HG02571 (cell line): ENCODE data around the gene BRIX1.
"Not testable (repeated sequence)": the region's sequence is repeated elsewhere in the genome, so short reads cannot be mapped to it uniquely, and the experiment has no call there.

ENCODE experiments used
- ATAC-seq: cut with Tn5 transposase; IDR thresholded peaks from one replicate; pipeline ENCODE4 v1.9.1; 2021; ENCODE audit warnings: mild to moderate bottlenecking, moderate library complexity; ENCODE audit not compliant: unreplicated experiment

Gene BRIX1

GRCh38 chr5:34959323-34959722 is 43.8 kb downstream of the BRIX1 start:
- peak; percentile 88 for ATAC-seq

DNA sequence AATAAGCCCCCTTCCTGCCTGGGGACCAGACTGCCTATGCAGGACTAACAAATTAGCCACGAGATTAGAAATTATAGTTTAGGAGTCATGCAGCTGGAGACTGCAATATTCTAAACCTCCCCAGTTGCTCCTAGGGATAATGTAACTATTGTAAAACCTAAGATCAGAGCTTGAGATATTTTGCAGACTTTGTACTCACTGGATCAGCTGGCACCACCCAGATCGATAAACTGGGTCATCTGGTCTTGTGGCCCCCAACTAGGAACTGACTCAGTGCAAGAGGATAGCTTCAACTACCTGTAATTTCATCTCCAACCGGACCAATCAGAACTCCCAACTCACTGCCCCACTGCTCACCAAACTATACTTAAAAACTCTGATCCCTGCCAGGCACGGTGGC is 52.0 kb downstream of the BRIX1 start:
- ATAC-seq, result no peak

- no peak for ATAC-seq
Observed at GRCh38 chr5:34968258-34968657, 52.7 kb downstream of the BRIX1 start.

DNA sequence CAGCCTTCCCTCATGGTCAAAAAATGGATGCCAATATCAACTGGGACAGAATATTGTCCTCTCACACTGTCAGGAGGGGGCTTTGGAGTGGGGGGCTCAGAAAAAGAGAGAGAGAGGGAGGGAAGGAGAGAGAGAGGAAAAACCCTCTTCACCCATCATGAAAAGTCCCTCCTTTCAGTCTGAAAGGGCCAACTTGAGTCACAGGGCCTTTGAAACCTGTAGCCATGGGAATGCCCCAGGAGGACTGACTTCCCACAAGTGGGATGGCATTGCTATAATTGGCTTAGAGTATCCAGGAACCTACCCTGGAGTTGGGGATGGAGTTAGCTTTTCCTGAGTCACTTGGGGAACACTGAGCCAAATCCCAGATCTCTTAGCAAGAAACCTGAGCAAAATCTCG is 55.0 kb downstream of the BRIX1 start:
- ATAC-seq, result no peak

- ATAC-seq, result not testable (repeated sequence)
Observed at GRCh38 chr5:34971655-34972054, 56.1 kb downstream of the BRIX1 start.
